HepG2 (cell line): ENCODE results near the gene MAVS. TPM values are rescaled to one million over a fixed set of nuclear protein-coding genes. Genes with fewer than 3 reads are reported as not detected.

Source experiments
- CHCHD3 ChIP-seq: sonication (generic); formaldehyde crosslinking; IDR thresholded peaks from 2 replicates; pipeline ENCODE4 v1.8.0; 2022; ENCODE audit warnings: mild to moderate bottlenecking, missing genetic modification reagents, moderate library complexity
- CREM ChIP-seq, 2 experiments: sonication (generic) in 1 of 2; formaldehyde crosslinking in 1 of 2; IDR thresholded peaks; 2 replicates each; pipeline versions ENCODE4 v1.4.0 to v1.6.1; 2016 to 2020; ENCODE audit warnings: antibody characterized with exemption in 1 of 2, mild to moderate bottlenecking in 1 of 2, missing genetic modification reagents in 1 of 2
- GABPB1 ChIP-seq: IDR thresholded peaks from 2 replicates; pipeline ENCODE4 v1.6.1; 2016; ENCODE audit warnings: mild to moderate bottlenecking, missing genetic modification reagents, moderate library complexity, missing compliant biosample characterization
- IKZF1 ChIP-seq: fragments of 450-650 bp; IDR thresholded peaks from 2 replicates; pipeline ENCODE4 v1.7.1; 2016
- ISL2 ChIP-seq: sonication (generic); formaldehyde crosslinking; IDR thresholded peaks from 2 replicates; pipeline ENCODE4 v1.5.0; 2020; ENCODE audit warnings: missing genetic modification reagents
- MEIS2 ChIP-seq: sonication (generic); formaldehyde crosslinking; IDR thresholded peaks from 2 replicates; pipeline ENCODE4 v1.9.0; 2021; ENCODE audit warnings: mild to moderate bottlenecking, missing genetic modification reagents
- SKI ChIP-seq: fragments of 450-650 bp; IDR thresholded peaks from one replicate; pipeline ENCODE4 v1.6.1; 2018; ENCODE audit warnings: mild to moderate bottlenecking; ENCODE audit not compliant: partially characterized antibody
- SNAI1 ChIP-seq: sonication (generic); formaldehyde crosslinking; IDR thresholded peaks from 2 replicates; pipeline ENCODE4 v1.5.0; 2020; ENCODE audit warnings: mild to moderate bottlenecking, missing genetic modification reagents, borderline replicate concordance
- TBX2 ChIP-seq: sonication (generic); formaldehyde crosslinking; IDR thresholded peaks from 2 replicates; pipeline ENCODE4 v1.5.0; 2020; ENCODE audit warnings: missing genetic modification reagents, mild to moderate bottlenecking, borderline replicate concordance
- TOPORS ChIP-seq: sonication (generic); formaldehyde crosslinking; IDR thresholded peaks from 2 replicates; pipeline ENCODE4 v1.8.0; 2023; ENCODE audit warnings: mild to moderate bottlenecking, missing genetic modification reagents
- ZFX ChIP-seq: sonication (generic); formaldehyde crosslinking; IDR thresholded peaks from 2 replicates; pipeline ENCODE4 v1.4.0; 2020; ENCODE audit warnings: mild to moderate bottlenecking, low read depth, missing genetic modification reagents, moderate library complexity
- ZMYM4 ChIP-seq: sonication (generic); formaldehyde crosslinking; IDR thresholded peaks from 2 replicates; pipeline ENCODE4 v1.8.1; 2023; ENCODE audit warnings: mild to moderate bottlenecking, missing genetic modification reagents
- ZNF563 ChIP-seq: sonication (generic); formaldehyde crosslinking; IDR thresholded peaks from 2 replicates; pipeline ENCODE4 v1.8.0; 2022; ENCODE audit warnings: mild to moderate bottlenecking, moderate library complexity, missing genetic modification reagents
- ZNF790 ChIP-seq: sonication (generic); formaldehyde crosslinking; IDR thresholded peaks from 2 replicates; pipeline ENCODE4 v1.8.0; 2022; ENCODE audit warnings: missing genetic modification reagents, mild to moderate bottlenecking, borderline replicate concordance
- polyA plus RNA-seq, 8 experiments: library from polyadenylated mRNA; depleted of rRNA in 3 of 8; stranded (reverse) in 7 of 8; unstranded in 1 of 8; fragments of >200 nt; fragmentation: Illumina TruSeq in 4 of 8; extraction: Trizol in 4 of 8; gene quantifications; 2 replicates each; pipeline versions ENCODE4 v1.2.1 to v1.2.3, GENCODE V29; 2011 to 2016; ENCODE audit warnings: low read depth in 4 of 8, missing spikeins in 1 of 8, mixed read lengths in 1 of 8; ENCODE audit not compliant: insufficient read depth in 1 of 8
- total RNA-seq, 5 experiments: library from RNA; depleted of rRNA; stranded (reverse); fragments of >200 nt; fragmentation: Illumina TruSeq; extraction: Trizol; gene quantifications; 2 replicates each; pipeline ENCODE4 v1.2.3, GENCODE V29; 2016; ENCODE audit warnings: low read depth in 1 of 5
- TF ChIP-seq, protein P1 (sequence below): sonication (generic); formaldehyde crosslinking; IDR thresholded peaks from 2 replicates; pipeline ENCODE4 v1.4.0; 2020; ENCODE audit warnings: missing genetic modification reagents
- TF ChIP-seq, protein P2 (sequence below): sonication (generic); formaldehyde crosslinking; conservative IDR thresholded peaks from 2 replicates; pipeline ENCODE4 v1.8.0; 2022; ENCODE audit warnings: mild to moderate bottlenecking, moderate library complexity, missing genetic modification reagents
- TF ChIP-seq, protein P3 (sequence below): sonication (generic); formaldehyde crosslinking; IDR thresholded peaks from 2 replicates; pipeline ENCODE4 v1.5.0; 2020; ENCODE audit warnings: mild to moderate bottlenecking, missing genetic modification reagents
- TF ChIP-seq, protein P4 (sequence below): IDR thresholded peaks from 2 replicates; pipeline ENCODE4 v1.6.1; 2016; ENCODE audit warnings: low read depth, control low read depth

The MAVS gene
- total and polyA plus RNA-seq, 2 of the 13 experiments (the other 11 are each of a cell fraction or from before 2014, with no cell fraction given): 27.3 to 36.6 TPM

DNA sequence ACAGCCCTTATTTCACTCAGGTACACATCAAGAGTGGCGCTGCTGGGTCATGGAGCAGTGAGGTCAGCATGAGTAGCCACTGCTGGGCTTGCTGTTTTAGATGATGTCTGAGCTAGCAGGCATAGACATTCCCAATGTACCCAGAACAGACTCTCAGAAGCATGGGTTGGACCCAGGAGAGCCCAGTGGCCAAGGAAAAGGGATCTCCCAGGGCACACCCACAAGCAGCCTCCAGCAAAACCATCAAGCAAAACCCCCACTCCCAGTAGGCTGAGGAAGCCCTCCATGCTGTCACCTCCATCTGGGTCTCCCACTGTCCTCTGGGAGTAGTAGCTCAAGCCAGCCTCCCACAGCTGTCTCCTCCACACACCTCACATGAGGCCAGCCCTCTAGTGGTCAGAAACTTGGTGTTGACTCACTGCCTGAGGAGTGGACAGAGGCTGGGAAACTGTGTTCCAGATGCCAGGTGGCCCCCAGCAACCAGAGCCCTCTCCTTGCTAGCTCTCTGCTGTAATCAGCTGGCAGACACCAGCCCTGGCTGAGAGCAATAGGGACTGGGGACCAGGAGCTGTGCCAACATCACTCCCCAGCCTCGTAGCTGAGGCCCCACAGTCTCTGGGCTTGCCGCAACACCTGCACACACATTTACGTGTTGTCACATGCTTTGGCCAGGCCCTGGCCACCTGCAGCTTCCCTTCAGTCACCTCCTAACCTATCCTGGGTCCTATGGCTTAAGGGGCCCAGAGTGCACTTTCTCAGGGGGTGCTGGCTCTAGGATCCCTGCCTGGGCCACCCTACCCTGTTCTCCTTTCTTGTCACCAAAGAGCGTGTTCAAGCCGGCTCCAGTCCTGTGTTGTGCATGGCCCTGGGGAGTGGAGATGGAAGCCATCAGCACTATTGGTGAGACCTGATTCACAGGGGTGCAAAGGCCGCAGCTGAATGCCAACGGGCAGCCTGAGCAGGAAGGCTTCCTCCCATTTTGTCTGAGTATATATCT lies 28.2 kb upstream of the MAVS start (continued):
- TF ChIP-seq, protein P1, sequence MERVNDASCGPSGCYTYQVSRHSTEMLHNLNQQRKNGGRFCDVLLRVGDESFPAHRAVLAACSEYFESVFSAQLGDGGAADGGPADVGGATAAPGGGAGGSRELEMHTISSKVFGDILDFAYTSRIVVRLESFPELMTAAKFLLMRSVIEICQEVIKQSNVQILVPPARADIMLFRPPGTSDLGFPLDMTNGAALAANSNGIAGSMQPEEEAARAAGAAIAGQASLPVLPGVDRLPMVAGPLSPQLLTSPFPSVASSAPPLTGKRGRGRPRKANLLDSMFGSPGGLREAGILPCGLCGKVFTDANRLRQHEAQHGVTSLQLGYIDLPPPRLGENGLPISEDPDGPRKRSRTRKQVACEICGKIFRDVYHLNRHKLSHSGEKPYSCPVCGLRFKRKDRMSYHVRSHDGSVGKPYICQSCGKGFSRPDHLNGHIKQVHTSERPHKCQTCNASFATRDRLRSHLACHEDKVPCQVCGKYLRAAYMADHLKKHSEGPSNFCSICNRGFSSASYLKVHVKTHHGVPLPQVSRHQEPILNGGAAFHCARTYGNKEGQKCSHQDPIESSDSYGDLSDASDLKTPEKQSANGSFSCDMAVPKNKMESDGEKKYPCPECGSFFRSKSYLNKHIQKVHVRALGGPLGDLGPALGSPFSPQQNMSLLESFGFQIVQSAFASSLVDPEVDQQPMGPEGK (CRISPR knock-in tag): peak; percentile 95
- 0 out of 2 replicates have a peak, but pooled peaks have one; percentile 66 for TF ChIP-seq CHCHD3 (CRISPR knock-in tag)
- TF ChIP-seq ISL2: peak; percentile 56; the same call in 1 of the 2 replicates
- no peak for TF ChIP-seq SNAI1
- peak; percentile 76; the same call in 1 of the 2 replicates for TF ChIP-seq TOPORS (CRISPR knock-in tag)
- TF ChIP-seq, protein P2, sequence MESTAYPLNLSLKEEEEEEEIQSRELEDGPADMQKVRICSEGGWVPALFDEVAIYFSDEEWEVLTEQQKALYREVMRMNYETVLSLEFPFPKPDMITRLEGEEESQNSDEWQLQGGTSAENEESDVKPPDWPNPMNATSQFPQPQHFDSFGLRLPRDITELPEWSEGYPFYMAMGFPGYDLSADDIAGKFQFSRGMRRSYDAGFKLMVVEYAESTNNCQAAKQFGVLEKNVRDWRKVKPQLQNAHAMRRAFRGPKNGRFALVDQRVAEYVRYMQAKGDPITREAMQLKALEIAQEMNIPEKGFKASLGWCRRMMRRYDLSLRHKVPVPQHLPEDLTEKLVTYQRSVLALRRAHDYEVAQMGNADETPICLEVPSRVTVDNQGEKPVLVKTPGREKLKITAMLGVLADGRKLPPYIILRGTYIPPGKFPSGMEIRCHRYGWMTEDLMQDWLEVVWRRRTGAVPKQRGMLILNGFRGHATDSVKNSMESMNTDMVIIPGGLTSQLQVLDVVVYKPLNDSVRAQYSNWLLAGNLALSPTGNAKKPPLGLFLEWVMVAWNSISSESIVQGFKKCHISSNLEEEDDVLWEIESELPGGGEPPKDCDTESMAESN (CRISPR knock-in tag): peak; percentile 80; the same call in 1 of the 2 replicates
- peak; percentile 86 for TF ChIP-seq ZMYM4 (CRISPR knock-in tag)
- peak; percentile 46 for TF ChIP-seq SKI
- TF ChIP-seq GABPB1: peak; percentile 47
- peak; percentile 63; the same call in 1 of the 2 replicates for TF ChIP-seq ZNF563 (CRISPR knock-in tag)
- TF ChIP-seq ZFX: peak; percentile 80
- peak; percentile 82; the same call in 1 of the 2 replicates for TF ChIP-seq MEIS2 (CRISPR knock-in tag)
- no peak for TF ChIP-seq IKZF1
- TF ChIP-seq, protein P3, sequence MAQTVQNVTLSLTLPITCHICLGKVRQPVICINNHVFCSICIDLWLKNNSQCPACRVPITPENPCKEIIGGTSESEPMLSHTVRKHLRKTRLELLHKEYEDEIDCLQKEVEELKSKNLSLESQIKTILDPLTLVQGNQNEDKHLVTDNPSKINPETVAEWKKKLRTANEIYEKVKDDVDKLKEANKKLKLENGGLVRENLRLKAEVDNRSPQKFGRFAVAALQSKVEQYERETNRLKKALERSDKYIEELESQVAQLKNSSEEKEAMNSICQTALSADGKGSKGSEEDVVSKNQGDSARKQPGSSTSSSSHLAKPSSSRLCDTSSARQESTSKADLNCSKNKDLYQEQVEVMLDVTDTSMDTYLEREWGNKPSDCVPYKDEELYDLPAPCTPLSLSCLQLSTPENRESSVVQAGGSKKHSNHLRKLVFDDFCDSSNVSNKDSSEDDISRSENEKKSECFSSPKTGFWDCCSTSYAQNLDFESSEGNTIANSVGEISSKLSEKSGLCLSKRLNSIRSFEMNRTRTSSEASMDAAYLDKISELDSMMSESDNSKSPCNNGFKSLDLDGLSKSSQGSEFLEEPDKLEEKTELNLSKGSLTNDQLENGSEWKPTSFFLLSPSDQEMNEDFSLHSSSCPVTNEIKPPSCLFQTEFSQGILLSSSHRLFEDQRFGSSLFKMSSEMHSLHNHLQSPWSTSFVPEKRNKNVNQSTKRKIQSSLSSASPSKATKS (CRISPR knock-in tag): no peak
- 0 out of 2 replicates have a peak, but pooled peaks have one; percentile 25 for TF ChIP-seq CREM (IDR thresholded peaks at IDR 0.05)
- no peak for TF ChIP-seq CREM (CRISPR knock-in tag; IDR thresholded peaks at IDR 0.05)
- no peak for TF ChIP-seq ZNF790 (CRISPR knock-in tag)
- peak; percentile 89 for TF ChIP-seq TBX2 (CRISPR knock-in tag)
- TF ChIP-seq, protein P4, sequence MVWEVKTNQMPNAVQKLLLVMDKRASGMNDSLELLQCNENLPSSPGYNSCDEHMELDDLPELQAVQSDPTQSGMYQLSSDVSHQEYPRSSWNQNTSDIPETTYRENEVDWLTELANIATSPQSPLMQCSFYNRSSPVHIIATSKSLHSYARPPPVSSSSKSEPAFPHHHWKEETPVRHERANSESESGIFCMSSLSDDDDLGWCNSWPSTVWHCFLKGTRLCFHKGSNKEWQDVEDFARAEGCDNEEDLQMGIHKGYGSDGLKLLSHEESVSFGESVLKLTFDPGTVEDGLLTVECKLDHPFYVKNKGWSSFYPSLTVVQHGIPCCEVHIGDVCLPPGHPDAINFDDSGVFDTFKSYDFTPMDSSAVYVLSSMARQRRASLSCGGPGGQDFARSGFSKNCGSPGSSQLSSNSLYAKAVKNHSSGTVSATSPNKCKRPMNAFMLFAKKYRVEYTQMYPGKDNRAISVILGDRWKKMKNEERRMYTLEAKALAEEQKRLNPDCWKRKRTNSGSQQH (CRISPR knock-in tag): peak; percentile 83; the same call in 1 of the 2 replicates
